CD4-positive, alpha-beta T cell treated with Interleukin-6 for 4 hours (primary cell): Measurements from ENCODE around the gene IGSF22.
"Not testable (repeated sequence)": the region's sequence is repeated elsewhere in the genome, so short reads cannot be mapped to it uniquely, and the experiment has no call there.

Experiments
- DNase-seq: peaks from one replicate; pipeline ENCODE4 v3.0.0-alpha.2; 2020; ENCODE audit warnings: mixed read lengths

IGSF22 gene

DNA sequence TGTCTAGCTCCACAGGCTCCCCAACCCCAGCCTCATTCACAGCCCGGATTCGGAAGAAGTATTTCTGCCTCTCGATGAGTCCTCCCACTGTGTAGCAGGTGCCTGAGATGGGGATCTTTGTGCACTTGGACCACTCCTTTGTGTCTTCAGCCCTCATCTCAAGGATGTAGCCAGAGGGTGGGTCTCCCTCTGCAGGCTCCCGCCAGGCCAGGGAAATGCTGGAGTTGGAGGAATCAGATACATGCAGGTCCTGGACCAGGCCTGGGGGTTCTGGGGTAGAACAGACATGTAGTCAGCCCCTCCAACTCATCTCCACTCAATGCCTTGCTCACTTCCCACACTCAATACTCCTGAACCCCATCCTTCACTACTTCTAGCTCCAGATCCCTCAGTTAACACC is 16.6 kb downstream of the IGSF22 start:
- DNase-seq, result no peak

DNA sequence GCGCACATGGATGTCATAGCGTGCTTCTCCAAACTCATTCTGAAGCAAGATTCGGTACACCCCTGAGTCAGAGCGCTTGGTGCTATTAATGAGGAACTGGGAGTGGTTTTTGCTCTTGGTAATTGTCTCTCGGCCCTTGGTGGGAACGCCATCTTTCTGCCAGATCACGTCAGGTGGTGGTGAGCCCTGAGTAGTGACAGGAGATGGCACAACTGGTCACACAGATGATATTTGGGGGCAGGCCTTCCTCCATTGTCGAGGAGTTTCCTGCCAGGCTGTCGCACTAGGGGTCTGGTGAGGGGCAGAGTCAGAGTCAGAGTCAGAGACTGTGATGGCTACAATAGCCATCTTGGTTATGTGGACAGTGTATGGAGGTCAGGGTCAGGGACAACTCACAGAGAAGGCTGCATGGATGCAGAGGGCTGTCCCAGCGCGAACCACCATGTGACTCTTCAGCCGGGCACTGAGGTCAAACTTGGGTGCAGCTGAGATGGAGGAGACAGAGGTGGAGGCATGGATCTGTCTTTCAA is 18.1 kb downstream of the IGSF22 start:
- no peak for DNase-seq

DNA sequence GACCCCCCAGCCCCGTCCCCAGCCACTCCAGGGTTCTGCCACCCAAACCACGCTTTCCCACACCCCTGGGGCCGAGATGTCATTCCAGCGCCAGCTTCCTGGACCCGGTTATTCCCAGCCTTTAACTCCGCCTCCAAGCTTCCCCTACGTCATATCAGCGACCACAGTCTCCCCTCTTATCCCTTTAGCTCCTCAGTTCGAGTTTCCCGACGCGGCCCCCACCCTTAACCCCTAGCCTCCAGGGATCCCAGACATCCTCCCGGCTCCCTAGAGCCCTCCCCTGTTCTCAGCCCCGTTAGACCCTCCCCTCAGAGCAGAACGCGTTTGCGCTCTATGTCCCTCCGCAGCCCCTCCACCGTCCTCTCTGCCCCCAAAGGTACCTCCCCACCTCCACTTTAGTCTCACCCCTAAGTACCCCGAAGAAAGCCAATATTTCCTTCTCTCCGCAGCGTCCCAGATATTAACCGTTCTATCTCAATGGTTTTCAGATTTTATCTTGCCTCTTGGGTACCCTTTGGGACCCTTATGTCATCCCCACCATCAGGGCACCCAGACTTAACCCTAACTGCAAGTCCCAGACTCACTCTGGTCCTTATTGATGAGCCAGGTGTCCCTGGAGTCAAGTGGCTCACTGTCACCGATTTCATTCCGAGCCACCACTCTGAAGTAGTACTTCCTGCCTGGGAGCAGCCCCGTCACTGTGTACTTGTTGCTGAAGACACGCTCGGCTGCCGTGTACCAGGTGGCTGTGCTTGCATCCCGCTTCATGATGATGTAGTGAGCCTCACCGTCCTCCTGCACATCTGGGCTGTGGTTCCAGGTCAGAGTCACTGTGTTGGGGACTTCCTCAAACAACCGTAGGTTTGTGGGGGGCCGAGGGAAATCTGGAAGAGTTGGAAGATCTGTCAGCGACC is 19.4 kb downstream of the IGSF22 start:
- DNase-seq, result peak; percentile 70

- DNase-seq, result peak; percentile 45
Measured at GRCh38 chr11:18705651-18706281, 20.2 kb downstream of the IGSF22 start.

- DNase-seq, result no peak
Measured at GRCh38 chr11:18704698-18705097, 21.3 kb downstream of the IGSF22 start.

- DNase-seq, result no peak
Measured at GRCh38 chr11:18704045-18704645, 21.8 kb downstream of the IGSF22 start.

GRCh38 chr11:18703001-18703763 is 22.8 kb downstream of the IGSF22 start:
- no peak for DNase-seq

DNA sequence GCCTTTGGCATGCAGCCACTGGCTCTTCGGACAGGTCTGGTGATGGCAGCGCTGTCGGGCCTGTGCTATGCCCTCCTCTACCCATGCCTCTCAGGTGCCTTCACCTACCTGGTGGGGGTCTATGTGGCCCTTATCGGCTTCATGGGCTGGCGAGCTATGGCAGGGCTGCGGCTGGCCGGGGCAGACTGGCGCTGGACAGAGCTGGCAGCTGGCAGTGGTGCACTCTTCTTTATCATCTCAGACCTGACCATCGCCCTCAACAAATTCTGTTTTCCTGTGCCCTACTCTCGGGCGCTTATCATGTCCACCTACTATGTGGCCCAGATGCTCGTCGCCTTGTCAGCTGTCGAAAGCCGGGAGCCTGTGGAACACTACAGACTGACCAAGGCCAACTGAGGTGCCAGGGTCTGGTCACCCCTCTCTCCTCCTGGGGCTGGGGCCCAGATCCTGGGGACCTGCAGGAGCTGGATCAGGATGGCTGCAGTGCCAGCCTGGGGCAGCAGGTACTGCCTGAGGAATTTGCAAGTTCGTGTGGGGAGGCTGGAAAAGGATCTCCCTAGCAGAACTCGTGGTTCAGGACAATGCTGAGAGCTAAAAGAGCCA is 24.3 kb downstream of the IGSF22 start:
- DNase-seq, result no peak

DNA sequence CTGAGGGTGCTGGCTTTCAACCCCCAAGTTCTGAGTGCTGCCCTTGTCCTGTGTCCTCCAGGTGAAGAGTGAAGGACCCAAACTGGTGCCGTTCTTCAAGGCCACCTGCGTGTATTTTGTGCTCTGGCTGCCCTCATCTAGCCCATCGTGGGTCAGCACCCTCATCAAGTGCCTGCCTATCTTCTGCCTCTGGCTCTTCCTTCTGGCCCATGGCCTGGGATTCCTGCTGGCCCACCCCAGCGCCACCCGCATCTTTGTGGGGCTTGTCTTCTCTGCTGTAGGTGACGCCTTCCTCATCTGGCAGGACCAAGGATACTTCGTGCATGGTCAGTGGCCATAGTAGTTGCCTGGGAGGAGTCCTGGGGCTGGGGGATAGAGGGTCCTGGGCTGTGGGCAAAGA is 25.1 kb downstream of the IGSF22 start:
- no peak for DNase-seq

GRCh38 chr11:18700375-18700774 is 25.6 kb downstream of the IGSF22 start:
- no peak for DNase-seq

DNA sequence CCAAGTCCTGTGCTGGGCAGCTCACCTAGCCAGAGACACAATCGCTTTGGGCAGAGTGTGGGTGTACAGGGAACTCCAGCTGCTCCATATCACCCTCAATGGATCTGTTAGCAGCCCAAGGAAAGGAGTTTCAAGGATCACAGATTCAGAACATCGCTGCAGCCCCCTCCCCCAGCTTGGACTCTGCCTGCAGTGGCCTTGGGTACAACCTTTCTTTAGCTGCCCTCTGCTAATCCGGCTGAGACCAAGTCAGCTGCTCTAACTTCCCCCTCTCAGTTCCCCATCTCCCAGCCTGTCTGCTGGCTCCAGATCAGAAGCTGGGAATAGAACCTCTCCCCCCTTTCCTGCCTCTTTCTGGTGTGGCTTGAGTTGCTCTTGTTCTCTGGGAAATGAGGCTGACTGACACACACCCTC is 26.1 kb downstream of the IGSF22 start:
- DNase-seq, result no peak

- no peak for DNase-seq
Measured at GRCh38 chr11:18699269-18699596, 26.8 kb downstream of the IGSF22 start.

DNA sequence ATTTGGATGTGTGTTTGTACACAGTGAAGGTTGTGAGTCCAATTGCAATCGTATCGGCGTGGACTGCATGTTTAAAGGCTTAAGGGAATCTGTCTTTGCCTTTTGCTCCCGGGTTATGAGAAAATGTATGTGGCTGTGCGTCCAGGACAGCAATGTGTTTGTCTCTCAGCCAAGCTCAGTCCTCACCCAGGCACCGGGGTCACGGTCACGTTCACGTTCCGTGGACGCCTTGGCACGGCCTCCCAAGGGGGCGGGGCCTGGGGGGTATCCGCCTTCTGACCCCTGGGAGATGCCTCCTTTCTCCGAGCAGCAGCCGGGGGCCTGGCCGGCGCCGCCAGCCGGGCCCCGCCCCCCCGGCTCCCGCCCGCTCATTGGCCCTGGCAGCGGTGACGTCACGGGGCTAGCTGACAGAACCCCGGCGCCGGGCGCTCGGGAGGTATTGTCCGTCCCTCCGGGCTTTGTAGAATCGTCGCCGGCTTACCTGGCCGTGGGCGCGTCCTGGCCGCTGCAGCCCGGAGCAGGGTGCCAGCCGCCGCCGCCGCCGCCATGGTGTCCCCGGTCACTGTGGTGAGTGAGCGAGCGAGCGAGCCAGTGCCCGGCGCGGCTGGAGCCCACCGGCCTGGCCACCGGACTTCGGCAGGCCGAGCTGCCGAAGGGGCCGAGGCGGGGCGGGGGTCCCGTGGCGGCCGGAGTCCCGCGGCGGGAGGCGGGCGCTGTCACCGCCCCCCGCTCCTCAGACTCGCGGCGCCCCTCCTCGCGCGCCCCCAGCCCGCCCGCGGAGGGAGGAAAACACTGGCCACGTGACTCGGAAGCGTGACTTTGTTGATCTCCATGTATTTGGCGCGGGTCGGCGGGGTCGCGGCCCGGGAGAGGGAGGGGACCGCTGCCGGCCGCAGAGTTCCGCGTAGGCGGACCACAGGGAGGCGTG is 27.4 kb downstream of the IGSF22 start, which contains the start of gene TMEM86A:
TMEM86A (plus strand) TSS at position 439 of the 928 bp plus-strand sequence; CDS start at position 547, 108 bp downstream.
- DNase-seq, result peak; percentile 95

GRCh38 chr11:18697576-18697975 is 28.4 kb downstream of the IGSF22 start:
- no peak for DNase-seq

GRCh38 chr11:18696638-18697225 is 29.3 kb downstream of the IGSF22 start:
- no peak for DNase-seq

- DNase-seq, result no peak
Measured at GRCh38 chr11:18692941-18693760, 32.8 kb downstream of the IGSF22 start.

- DNase-seq, result not testable (repeated sequence)
Measured at GRCh38 chr11:18691467-18692140, 34.4 kb downstream of the IGSF22 start.

DNA sequence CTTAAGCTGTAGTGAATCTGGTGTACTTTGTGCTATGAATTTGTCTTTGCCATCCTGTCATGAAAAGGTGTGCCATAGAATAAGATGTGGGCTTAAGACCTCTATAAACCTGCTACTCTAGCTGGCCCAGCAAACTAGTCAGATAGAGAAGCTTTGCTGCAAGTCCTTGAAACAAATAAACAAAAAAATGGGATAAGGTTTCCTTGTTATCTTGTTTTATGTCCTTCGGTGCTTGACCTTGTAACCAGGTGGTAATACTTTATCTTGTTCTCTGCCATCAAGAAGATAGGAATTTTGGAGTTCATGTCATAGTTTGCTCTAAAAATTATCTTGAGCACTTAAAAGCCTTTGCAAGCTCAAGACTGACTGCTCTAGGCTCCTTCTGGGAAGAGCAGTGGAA is 41.7 kb downstream of the IGSF22 start:
- no peak for DNase-seq

DNA sequence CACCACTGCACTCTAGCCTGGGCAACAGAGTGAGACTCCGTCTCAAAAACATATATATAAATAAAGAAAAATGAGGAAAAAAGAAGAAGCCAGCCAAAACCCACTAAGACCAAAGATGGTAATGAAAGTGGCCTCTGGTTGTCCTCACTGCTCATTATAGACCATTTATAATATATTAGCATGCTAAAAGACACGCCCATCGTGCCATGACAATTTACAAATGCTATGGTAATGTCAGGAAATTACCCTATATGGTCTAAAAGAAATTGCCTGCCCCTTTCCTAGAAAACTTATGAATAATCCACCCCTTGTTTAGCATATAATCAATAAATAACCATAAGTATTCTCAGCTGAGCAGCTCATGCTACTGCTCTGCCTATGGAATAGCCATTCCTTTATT is 43.5 kb downstream of the IGSF22 start:
- no peak for DNase-seq
